ENCODE results near the gene MRPS18A. TPM values are rescaled to one million over a fixed set of nuclear protein-coding genes. Genes with fewer than 3 reads are reported as not detected.
A peak's percentile ranks its signal among the peaks of the same experiment; 100 is the strongest.
"Not testable (repeated sequence)": the region's sequence is repeated elsewhere in the genome, so short reads cannot be mapped to it uniquely, and the experiment has no call there.

MRPS18A gene
- total RNA-seq, 1 experiment from 2014 or later = 102 TPM

GRCh38 chr6:43662948-43663347 is 24.6 kb downstream of the MRPS18A start:
- not testable (repeated sequence) for H3K36me3 ChIP-seq (replicated peaks; ENCODE audit: control insufficient read depth, insufficient read depth, low read length); H3K4me3 ChIP-seq (ENCODE audit: insufficient read depth, low read depth, low read length); DNase-seq; H3K27me3 ChIP-seq (ENCODE audit: control insufficient read depth, insufficient read depth, low read length)

- Histone ChIP-seq H3K4me3 (ENCODE audit: insufficient read depth, low read depth, low read length) (no peak overlapping the region), H3K27me3 (ENCODE audit: control insufficient read depth, insufficient read depth, low read length) (no peaks in the 10 kb centered on the region), H3K36me3 (replicated peaks; ENCODE audit: control insufficient read depth, insufficient read depth, low read length) (no peaks in the 10 kb centered on the region)
- DNase-seq = no peak
Measured at GRCh38 chr6:43658161-43658560, 29.4 kb downstream of the MRPS18A start.

GRCh38 chr6:43657221-43657802 is 30.3 kb downstream of the MRPS18A start:
- Histone ChIP-seq H3K4me3 (ENCODE audit: insufficient read depth, low read depth, low read length) (no peak overlapping the region), H3K36me3 (replicated peaks; ENCODE audit: control insufficient read depth, insufficient read depth, low read length) (no peaks in the 10 kb centered on the region), H3K27me3 (ENCODE audit: control insufficient read depth, insufficient read depth, low read length) (no peaks in the 10 kb centered on the region)
- DNase-seq = peak; percentile 66

GRCh38 chr6:43652822-43653221 is 34.8 kb downstream of the MRPS18A start:
- not testable (repeated sequence) for H3K4me3 ChIP-seq (ENCODE audit: insufficient read depth, low read depth, low read length); H3K36me3 ChIP-seq (replicated peaks; ENCODE audit: control insufficient read depth, insufficient read depth, low read length); H3K27me3 ChIP-seq (ENCODE audit: control insufficient read depth, insufficient read depth, low read length); DNase-seq

GRCh38 chr6:43648248-43648647 is 39.3 kb downstream of the MRPS18A start:
- no peaks in the 10 kb centered on the region for H3K36me3 ChIP-seq (replicated peaks; ENCODE audit: control insufficient read depth, insufficient read depth, low read length)
- H3K4me3 ChIP-seq (ENCODE audit: insufficient read depth, low read depth, low read length) = no peak overlapping the region
- H3K27me3 ChIP-seq (ENCODE audit: control insufficient read depth, insufficient read depth, low read length) = no peaks in the 10 kb centered on the region
- no peak for DNase-seq

- Histone ChIP-seq H3K27me3 (ENCODE audit: control insufficient read depth, insufficient read depth, low read length) (no peaks in the 10 kb centered on the region), H3K36me3 (replicated peaks; ENCODE audit: control insufficient read depth, insufficient read depth, low read length) (no peaks in the 10 kb centered on the region), H3K4me3 (ENCODE audit: insufficient read depth, low read depth, low read length) (no peak overlapping the region)
- no peak for DNase-seq
Measured at GRCh38 chr6:43647613-43648012, 40.0 kb downstream of the MRPS18A start.

- H3K27me3 ChIP-seq (ENCODE audit: control insufficient read depth, insufficient read depth, low read length) = no peaks in the 10 kb centered on the region
- DNase-seq = no peak
- no peaks in the 10 kb centered on the region; the same call in 1 of the 2 replicates for H3K36me3 ChIP-seq (replicated peaks; ENCODE audit: control insufficient read depth, insufficient read depth, low read length)
- H3K4me3 ChIP-seq (ENCODE audit: insufficient read depth, low read depth, low read length) = peak overlapping the region; percentile 69
Measured at GRCh38 chr6:43645613-43645964, 42.0 kb downstream of the MRPS18A start.

- peaks cover 5% of the 10 kb centered on the region for H3K36me3 ChIP-seq (replicated peaks; ENCODE audit: control insufficient read depth, insufficient read depth, low read length)
- H3K4me3 ChIP-seq (ENCODE audit: insufficient read depth, low read depth, low read length) = peak within 1 kb of the TSS; percentile 69
- H3K27me3 ChIP-seq (ENCODE audit: control insufficient read depth, insufficient read depth, low read length) = no peaks in the 10 kb centered on the region
- DNase-seq = peak; percentile 98
Measured at GRCh38 chr6:43644940-43645612, 42.5 kb downstream of the MRPS18A start, which contains the start of gene RSPH9. Gene RSPH9, plus strand, starts transcription at chr6:43645036. Its CDS starts 63 bp downstream, at chr6:43645099.

GRCh38 chr6:43639984-43640800 is 47.4 kb downstream of the MRPS18A start:
- Histone ChIP-seq H3K36me3 (replicated peaks; ENCODE audit: control insufficient read depth, insufficient read depth, low read length) (peaks cover 13% of the 10 kb centered on the region), H3K27me3 (ENCODE audit: control insufficient read depth, insufficient read depth, low read length) (no peaks in the 10 kb centered on the region), H3K4me3 (ENCODE audit: insufficient read depth, low read depth, low read length) (no peak overlapping the region)
- no peak for DNase-seq

- Histone ChIP-seq H3K4me3 (ENCODE audit: insufficient read depth, low read depth, low read length) (peak overlapping the region; percentile 97), H3K27me3 (ENCODE audit: control insufficient read depth, insufficient read depth, low read length) (no peaks in the 10 kb centered on the region), H3K36me3 (replicated peaks; ENCODE audit: control insufficient read depth, insufficient read depth, low read length) (peaks cover 13% of the 10 kb centered on the region)
- no peak for DNase-seq
Measured at GRCh38 chr6:43636308-43636659, 51.3 kb downstream of the MRPS18A start.

- Histone ChIP-seq H3K27me3 (ENCODE audit: control insufficient read depth, insufficient read depth, low read length) (no peaks in the 10 kb centered on the region), H3K4me3 (ENCODE audit: insufficient read depth, low read depth, low read length) (peak within 1 kb of the TSS; percentile 97), H3K36me3 (replicated peaks; ENCODE audit: control insufficient read depth, insufficient read depth, low read length) (peaks cover 13% of the 10 kb centered on the region)
- peak; percentile 86 for DNase-seq
Measured at GRCh38 chr6:43635387-43636307, 51.9 kb downstream of the MRPS18A start, which contains the start of gene MAD2L1BP. Gene MAD2L1BP, plus strand, starts transcription at chr6:43635840. Its CDS starts 36 bp downstream, at chr6:43635876.

- DNase-seq = no peak
- H3K4me3 ChIP-seq (ENCODE audit: insufficient read depth, low read depth, low read length) = no peak overlapping the region
Measured at GRCh38 chr6:43634702-43635303, 52.8 kb downstream of the MRPS18A start.

GRCh38 chr6:43633002-43633401 is 54.6 kb downstream of the MRPS18A start:
- H3K36me3 ChIP-seq (replicated peaks; ENCODE audit: control insufficient read depth, insufficient read depth, low read length); DNase-seq; H3K4me3 ChIP-seq (ENCODE audit: insufficient read depth, low read depth, low read length); H3K27me3 ChIP-seq (ENCODE audit: control insufficient read depth, insufficient read depth, low read length): not testable (repeated sequence)

More at GRCh38 chr6:43634702-43635303, 52.8 kb downstream of the MRPS18A start:
- Histone ChIP-seq H3K27me3 (ENCODE audit: control insufficient read depth, insufficient read depth, low read length) (no peaks in the 10 kb centered on the region), H3K36me3 (replicated peaks; ENCODE audit: control insufficient read depth, insufficient read depth, low read length) (peaks cover 6% of the 10 kb centered on the region)

Data from H7 (cell line).